Fibroblast of lung (primary cell): ENCODE data around the gene HNRNPH2.

Source experiments
- EZH2 ChIP-seq: IDR thresholded peaks from 2 replicates; pipeline ENCODE4 v1.5.1; 2012; ENCODE audit warnings: low read length, control low read depth, mild to moderate bottlenecking; ENCODE audit errors: missing control alignments
- TF ChIP-seq, protein P1 (sequence below), 2 donors: IDR thresholded peaks in 1 of 2; conservative IDR thresholded peaks in 1 of 2; 1 replicate in 1 of 2; 2 replicates in 1 of 2; pipeline ENCODE4 v1.5.1; 2011 to 2012; ENCODE audit warnings: low read length in 2 of 2, control low read depth in 1 of 2, inconsistent platforms in 1 of 2, low read depth in 1 of 2, mild to moderate bottlenecking in 1 of 2

GRCh38 chrX:101359966-101360365, 48.1 kb upstream of the HNRNPH2 start:
- TF ChIP-seq, protein P1, sequence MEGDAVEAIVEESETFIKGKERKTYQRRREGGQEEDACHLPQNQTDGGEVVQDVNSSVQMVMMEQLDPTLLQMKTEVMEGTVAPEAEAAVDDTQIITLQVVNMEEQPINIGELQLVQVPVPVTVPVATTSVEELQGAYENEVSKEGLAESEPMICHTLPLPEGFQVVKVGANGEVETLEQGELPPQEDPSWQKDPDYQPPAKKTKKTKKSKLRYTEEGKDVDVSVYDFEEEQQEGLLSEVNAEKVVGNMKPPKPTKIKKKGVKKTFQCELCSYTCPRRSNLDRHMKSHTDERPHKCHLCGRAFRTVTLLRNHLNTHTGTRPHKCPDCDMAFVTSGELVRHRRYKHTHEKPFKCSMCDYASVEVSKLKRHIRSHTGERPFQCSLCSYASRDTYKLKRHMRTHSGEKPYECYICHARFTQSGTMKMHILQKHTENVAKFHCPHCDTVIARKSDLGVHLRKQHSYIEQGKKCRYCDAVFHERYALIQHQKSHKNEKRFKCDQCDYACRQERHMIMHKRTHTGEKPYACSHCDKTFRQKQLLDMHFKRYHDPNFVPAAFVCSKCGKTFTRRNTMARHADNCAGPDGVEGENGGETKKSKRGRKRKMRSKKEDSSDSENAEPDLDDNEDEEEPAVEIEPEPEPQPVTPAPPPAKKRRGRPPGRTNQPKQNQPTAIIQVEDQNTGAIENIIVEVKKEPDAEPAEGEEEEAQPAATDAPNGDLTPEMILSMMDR (conservative IDR thresholded peaks at IDR 0.05 in 1 of 2, IDR thresholded peaks at IDR 0.05 in 1 of 2; ENCODE audit: low read depth in 1 of 2, low read length in 2 of 2): no peak
- no peak for TF ChIP-seq EZH2
